ENCODE results near the gene FAM199X. TPM values are rescaled to one million over a fixed set of nuclear protein-coding genes. Genes with fewer than 3 reads are reported as not detected.

The FAM199X gene
- polyA plus RNA-seq (2013, experiment 1 of 2): 9.3 TPM
- polyA plus RNA-seq (2013, experiment 2 of 2): 9.2 TPM

DNA sequence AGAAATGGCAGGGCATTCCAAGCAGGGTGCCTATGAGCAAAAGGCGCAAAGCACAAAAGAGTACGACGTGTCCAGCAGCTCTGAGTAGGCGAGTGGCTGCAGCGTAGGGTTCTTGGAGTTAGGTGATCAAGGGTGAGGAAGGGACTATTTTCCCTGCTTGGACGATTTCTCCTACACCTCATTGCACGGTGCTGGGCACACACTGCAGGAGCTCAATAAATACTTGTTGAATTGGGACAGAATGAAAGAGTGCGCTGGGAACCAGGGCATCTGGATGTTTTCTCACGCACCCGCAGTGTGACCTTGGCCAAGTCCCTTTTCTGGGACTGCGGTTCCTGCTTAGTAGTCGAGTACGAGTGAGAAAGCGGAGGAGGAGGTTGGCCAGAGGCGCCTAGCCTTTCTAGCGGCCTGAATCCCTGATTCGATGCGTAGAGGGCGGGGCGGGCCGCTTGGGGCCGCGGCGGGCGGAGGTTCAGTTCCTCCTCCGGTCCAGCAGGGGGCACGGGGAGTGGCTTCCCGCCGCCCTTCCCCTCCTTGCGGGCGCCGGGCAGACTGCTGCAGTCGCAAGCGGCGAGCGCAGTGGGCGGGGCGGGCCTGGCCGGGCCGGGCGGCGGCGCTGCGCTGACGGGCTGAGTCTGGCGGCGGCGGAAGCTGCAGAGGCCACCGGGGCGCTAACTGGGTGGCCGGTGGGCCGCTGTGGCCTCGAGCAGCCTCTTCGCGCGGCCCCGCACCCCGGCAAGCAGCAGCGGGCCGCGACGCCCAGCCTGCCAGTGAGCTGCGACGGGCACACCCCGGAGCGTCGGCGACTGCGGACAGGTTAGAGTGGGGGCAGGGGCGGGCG, at the start of gene FAM199X:
Gene FAM199X, plus strand, starts transcription at position 560 of the 841 bp plus-strand sequence. CDS start 333 bp downstream, outside the sequence.
- H2BK120ac ChIP-seq (ENCODE audit: low read depth, low read length): no peak within 1 kb of the TSS
- peak within 1 kb of the TSS; percentile 60 for H3K4me2 ChIP-seq (ENCODE audit: insufficient read depth, low read length, poor library complexity, severe bottlenecking)
- no peak within 1 kb of the TSS for H2BK12ac ChIP-seq (ENCODE audit: low read length)
- no CpG with 5 or more reads among the region's 71 CpGs for WGBS, 2 donors (ENCODE audit: extremely low coverage in 2 of 2, insufficient read length in 2 of 2, insufficient replicate concordance in 1 of 2)
- peak within 1 kb of the TSS; percentile 80 for H3K23ac ChIP-seq (ENCODE audit: low read depth, low read length, poor library complexity)
- H2BK15ac ChIP-seq (ENCODE audit: low read length): no peak within 1 kb of the TSS
- H3K27me3 ChIP-seq (ENCODE audit: control insufficient read depth in 3 of 3, insufficient read depth in 3 of 3, low read depth in 1 of 3, low read length in 3 of 3): no peaks in the 10 kb centered on the region
- H2AFZ ChIP-seq (ENCODE audit: low read length): peak within 1 kb of the TSS; percentile 84
- H3K9ac ChIP-seq (ENCODE audit: low read depth, low read length, poor library complexity): peak within 1 kb of the TSS; percentile 94
- no peak within 1 kb of the TSS for H3K14ac ChIP-seq (ENCODE audit: low read length)
- no peaks in the 10 kb centered on the region for H3K4me1 ChIP-seq (ENCODE audit: control insufficient read depth in 2 of 2, insufficient read depth in 1 of 2, low read depth in 1 of 2, low read length in 2 of 2)
- peak within 1 kb of the TSS; percentile 54 for H3K27ac ChIP-seq (replicated peaks; ENCODE audit: low read length)
- H3K4me3 ChIP-seq (ENCODE audit: low read length in 2 of 2): peak within 1 kb of the TSS; percentile 90 to 91
- H3K36me3 ChIP-seq (replicated peaks in 1 of 2; ENCODE audit: control insufficient read depth in 2 of 2, insufficient read depth in 2 of 2, low read length in 2 of 2): no peaks in the 10 kb centered on the region
- DNase-seq (ENCODE audit: low spot score): peak; percentile 79
- no peak within 1 kb of the TSS for H4K8ac ChIP-seq (ENCODE audit: low read depth, low read length)
- no peaks in the 10 kb centered on the region for H3K9me3 ChIP-seq (replicated peaks in 1 of 2; ENCODE audit: control insufficient read depth in 2 of 2, insufficient read depth in 1 of 2, low read depth in 1 of 2, low read length in 2 of 2)
- peak within 1 kb of the TSS; percentile 83 for H3K18ac ChIP-seq (ENCODE audit: low read length)
- H4K91ac ChIP-seq (ENCODE audit: low read depth, low read length, poor library complexity): no peak within 1 kb of the TSS
- H2BK5ac ChIP-seq (ENCODE audit: low read length): no peak within 1 kb of the TSS
- H3K79me1 ChIP-seq (ENCODE audit: low read depth, low read length): peaks cover 1% of the 10 kb centered on the region
- no peak within 1 kb of the TSS for H2AK5ac ChIP-seq (ENCODE audit: low read depth, low read length)
- H3K4ac ChIP-seq (ENCODE audit: low read length): no peak within 1 kb of the TSS

DNA sequence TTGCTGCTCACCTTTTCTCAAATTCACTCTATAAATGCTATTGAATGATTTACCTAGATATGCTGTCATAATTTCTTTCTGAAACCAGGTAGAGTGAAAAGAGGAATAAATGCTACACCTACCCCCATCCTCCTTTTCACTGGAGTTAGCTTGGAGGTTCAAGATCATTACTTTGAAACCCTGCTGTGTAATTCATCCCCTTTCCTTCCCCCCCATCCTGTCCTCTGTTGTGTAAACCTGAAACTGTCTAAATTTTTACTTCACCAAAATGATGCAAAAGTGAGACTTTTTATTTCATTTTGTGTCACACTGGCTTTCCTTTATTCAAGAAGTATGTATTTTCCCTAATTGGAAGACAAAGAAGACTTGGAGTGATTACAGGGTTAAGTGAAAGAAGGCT, 48.5 kb upstream of the FAM199X start:
- H3K23ac ChIP-seq (ENCODE audit: low read depth, low read length, poor library complexity): no peak overlapping the region
- no peak overlapping the region for H2BK12ac ChIP-seq (ENCODE audit: low read length)
- no peak overlapping the region for H2BK5ac ChIP-seq (ENCODE audit: low read length)
- H2BK15ac ChIP-seq (ENCODE audit: low read length): no peak overlapping the region
- no peaks in the 10 kb centered on the region for H3K27me3 ChIP-seq (ENCODE audit: control insufficient read depth in 3 of 3, insufficient read depth in 3 of 3, low read depth in 1 of 3, low read length in 3 of 3)
- H2AFZ ChIP-seq (ENCODE audit: low read length): no peak overlapping the region
- no peak overlapping the region for H2AK5ac ChIP-seq (ENCODE audit: low read depth, low read length)
- H3K4me2 ChIP-seq (ENCODE audit: insufficient read depth, low read length, poor library complexity, severe bottlenecking): no peak overlapping the region
- no peaks in the 10 kb centered on the region for H3K36me3 ChIP-seq (replicated peaks in 1 of 2; ENCODE audit: control insufficient read depth in 2 of 2, insufficient read depth in 2 of 2, low read length in 2 of 2)
- H3K14ac ChIP-seq (ENCODE audit: low read length): no peak overlapping the region
- H4K91ac ChIP-seq (ENCODE audit: low read depth, low read length, poor library complexity): no peak overlapping the region
- H3K9ac ChIP-seq (ENCODE audit: low read depth, low read length, poor library complexity): no peak overlapping the region
- no peak overlapping the region for H4K8ac ChIP-seq (ENCODE audit: low read depth, low read length)
- no peak overlapping the region for H3K4me3 ChIP-seq (ENCODE audit: low read length in 2 of 2)
- no peak overlapping the region for H3K18ac ChIP-seq (ENCODE audit: low read length)
- no peak overlapping the region for H3K27ac ChIP-seq (replicated peaks; ENCODE audit: low read length)
- DNase-seq (ENCODE audit: low spot score): no peak
- H3K4me1 ChIP-seq (ENCODE audit: control insufficient read depth in 2 of 2, insufficient read depth in 1 of 2, low read depth in 1 of 2, low read length in 2 of 2): peaks cover 4 to 17% of the 10 kb centered on the region in 2 donors
- no peaks in the 10 kb centered on the region for H3K79me1 ChIP-seq (ENCODE audit: low read depth, low read length)
- no peak overlapping the region for H2BK120ac ChIP-seq (ENCODE audit: low read depth, low read length)
- no peaks in the 10 kb centered on the region for H3K9me3 ChIP-seq (replicated peaks in 1 of 2; ENCODE audit: control insufficient read depth in 2 of 2, insufficient read depth in 1 of 2, low read depth in 1 of 2, low read length in 2 of 2)
- H3K4ac ChIP-seq (ENCODE audit: low read length): no peak overlapping the region

DNA sequence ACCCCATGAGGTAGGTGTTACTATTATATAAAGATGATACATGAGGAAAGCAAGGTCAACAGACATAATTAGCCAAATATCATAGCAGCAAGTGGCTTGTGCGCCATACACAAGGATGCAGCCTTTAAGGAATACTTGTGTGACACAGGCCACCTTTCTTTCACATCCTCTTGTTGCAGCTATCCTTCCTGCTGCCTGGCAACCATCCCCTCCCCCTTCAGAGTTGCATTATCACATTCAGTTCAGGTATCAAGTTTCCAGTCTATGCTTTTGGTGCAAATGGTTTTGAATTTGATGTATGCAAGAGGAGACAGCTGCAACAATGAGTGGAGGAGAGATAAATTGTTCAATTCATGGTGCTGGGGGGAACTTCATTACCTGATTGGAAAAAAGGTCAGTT, 47.5 kb upstream of the FAM199X start:
- no peak overlapping the region for H4K8ac ChIP-seq (ENCODE audit: low read depth, low read length)
- H4K91ac ChIP-seq (ENCODE audit: low read depth, low read length, poor library complexity): no peak overlapping the region
- no peak overlapping the region for H3K27ac ChIP-seq (replicated peaks; ENCODE audit: low read length)

DNA sequence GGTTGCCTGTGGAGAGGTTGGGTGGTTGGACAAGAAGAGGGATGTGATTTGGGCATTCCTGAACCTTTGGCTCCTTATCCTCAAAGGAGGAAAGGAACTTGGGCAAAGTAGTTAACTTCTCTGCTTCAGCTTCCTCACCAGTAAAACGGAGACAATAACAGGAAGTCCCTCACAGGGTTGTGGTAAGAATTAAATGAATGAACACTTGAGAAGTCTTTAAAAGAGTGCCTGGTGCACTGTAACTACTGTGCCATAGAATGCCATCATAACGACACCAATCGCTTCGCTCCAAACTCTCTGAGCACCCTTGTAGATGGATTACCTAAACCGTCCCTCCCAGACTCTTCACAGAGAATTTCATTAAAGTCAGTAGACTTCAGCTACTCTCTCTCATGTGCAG, 43.4 kb upstream of the FAM199X start:
- Histone ChIP-seq H3K9me3 (replicated peaks in 1 of 2; ENCODE audit: control insufficient read depth in 2 of 2, insufficient read depth in 1 of 2, low read depth in 1 of 2, low read length in 2 of 2) (no peaks in the 10 kb centered on the region), H3K4me3 (ENCODE audit: low read length in 2 of 2) (no peak overlapping the region), H3K14ac (ENCODE audit: low read length) (no peak overlapping the region), H3K36me3 (replicated peaks in 1 of 2; ENCODE audit: control insufficient read depth in 2 of 2, insufficient read depth in 2 of 2, low read length in 2 of 2) (no peaks in the 10 kb centered on the region), H3K27me3 (ENCODE audit: control insufficient read depth in 3 of 3, insufficient read depth in 3 of 3, low read depth in 1 of 3, low read length in 3 of 3) (no peaks in the 10 kb centered on the region), H3K23ac (ENCODE audit: low read depth, low read length, poor library complexity) (no peak overlapping the region), H3K18ac (ENCODE audit: low read length) (no peak overlapping the region), H2BK15ac (ENCODE audit: low read length) (no peak overlapping the region), H3K4ac (ENCODE audit: low read length) (no peak overlapping the region), H2AFZ (ENCODE audit: low read length) (no peak overlapping the region), H4K8ac (ENCODE audit: low read depth, low read length) (no peak overlapping the region), H3K4me2 (ENCODE audit: insufficient read depth, low read length, poor library complexity, severe bottlenecking) (no peak overlapping the region), H3K9ac (ENCODE audit: low read depth, low read length, poor library complexity) (no peak overlapping the region), H2BK120ac (ENCODE audit: low read depth, low read length) (no peak overlapping the region), H2BK12ac (ENCODE audit: low read length) (no peak overlapping the region), H3K4me1 (ENCODE audit: control insufficient read depth in 2 of 2, insufficient read depth in 1 of 2, low read depth in 1 of 2, low read length in 2 of 2) (peaks cover 3 to 4% of the 10 kb centered on the region in 2 donors), H2AK5ac (ENCODE audit: low read depth, low read length) (no peak overlapping the region), H2BK5ac (ENCODE audit: low read length) (no peak overlapping the region), H4K91ac (ENCODE audit: low read depth, low read length, poor library complexity) (no peak overlapping the region), H3K27ac (replicated peaks; ENCODE audit: low read length) (no peak overlapping the region), H3K79me1 (ENCODE audit: low read depth, low read length) (no peaks in the 10 kb centered on the region)
- WGBS, 2 donors (ENCODE audit: extremely low coverage in 2 of 2, insufficient read length in 2 of 2, insufficient replicate concordance in 1 of 2): no CpG with 5 or more reads among the region's 5 CpGs
- no peak for DNase-seq (ENCODE audit: low spot score)

More for the DNA sequence above, 47.5 kb upstream of the FAM199X start:
- Histone ChIP-seq H3K27me3 (ENCODE audit: control insufficient read depth in 3 of 3, insufficient read depth in 3 of 3, low read depth in 1 of 3, low read length in 3 of 3) (no peaks in the 10 kb centered on the region), H3K4me2 (ENCODE audit: insufficient read depth, low read length, poor library complexity, severe bottlenecking) (no peak overlapping the region), H3K9me3 (replicated peaks in 1 of 2; ENCODE audit: control insufficient read depth in 2 of 2, insufficient read depth in 1 of 2, low read depth in 1 of 2, low read length in 2 of 2) (no peaks in the 10 kb centered on the region), H2BK5ac (ENCODE audit: low read length) (no peak overlapping the region), H3K79me1 (ENCODE audit: low read depth, low read length) (no peaks in the 10 kb centered on the region), H2AK5ac (ENCODE audit: low read depth, low read length) (no peak overlapping the region), H3K14ac (ENCODE audit: low read length) (no peak overlapping the region), H3K18ac (ENCODE audit: low read length) (no peak overlapping the region), H3K4me1 (ENCODE audit: control insufficient read depth in 2 of 2, insufficient read depth in 1 of 2, low read depth in 1 of 2, low read length in 2 of 2) (peaks cover 4 to 17% of the 10 kb centered on the region in 2 donors), H3K23ac (ENCODE audit: low read depth, low read length, poor library complexity) (no peak overlapping the region), H3K4ac (ENCODE audit: low read length) (no peak overlapping the region), H2BK12ac (ENCODE audit: low read length) (no peak overlapping the region), H3K36me3 (replicated peaks in 1 of 2; ENCODE audit: control insufficient read depth in 2 of 2, insufficient read depth in 2 of 2, low read length in 2 of 2) (no peaks in the 10 kb centered on the region), H2AFZ (ENCODE audit: low read length) (no peak overlapping the region), H2BK15ac (ENCODE audit: low read length) (no peak overlapping the region), H3K9ac (ENCODE audit: low read depth, low read length, poor library complexity) (no peak overlapping the region), H3K4me3 (ENCODE audit: low read length in 2 of 2) (no peak overlapping the region), H2BK120ac (ENCODE audit: low read depth, low read length) (no peak overlapping the region)
- DNase-seq (ENCODE audit: low spot score): no peak
- WGBS, 2 donors (ENCODE audit: extremely low coverage in 2 of 2, insufficient read length in 2 of 2, insufficient replicate concordance in 1 of 2): no CpG with 5 or more reads among the region's 1 CpG

Measured in neuronal stem cell (in vitro differentiated cells).